HG03045 (cell line): ENCODE measurements around the gene KCTD15.

Experiments used
- ATAC-seq: cut with Tn5 transposase; IDR thresholded peaks from one replicate; pipeline ENCODE4 v1.9.1; 2021; ENCODE audit warnings: mild to moderate bottlenecking, moderate library complexity; ENCODE audit not compliant: unreplicated experiment

The KCTD15 gene

GRCh38 chr19:33771384-33772101 is 25.1 kb upstream of the KCTD15 start:
- no peak for ATAC-seq

DNA sequence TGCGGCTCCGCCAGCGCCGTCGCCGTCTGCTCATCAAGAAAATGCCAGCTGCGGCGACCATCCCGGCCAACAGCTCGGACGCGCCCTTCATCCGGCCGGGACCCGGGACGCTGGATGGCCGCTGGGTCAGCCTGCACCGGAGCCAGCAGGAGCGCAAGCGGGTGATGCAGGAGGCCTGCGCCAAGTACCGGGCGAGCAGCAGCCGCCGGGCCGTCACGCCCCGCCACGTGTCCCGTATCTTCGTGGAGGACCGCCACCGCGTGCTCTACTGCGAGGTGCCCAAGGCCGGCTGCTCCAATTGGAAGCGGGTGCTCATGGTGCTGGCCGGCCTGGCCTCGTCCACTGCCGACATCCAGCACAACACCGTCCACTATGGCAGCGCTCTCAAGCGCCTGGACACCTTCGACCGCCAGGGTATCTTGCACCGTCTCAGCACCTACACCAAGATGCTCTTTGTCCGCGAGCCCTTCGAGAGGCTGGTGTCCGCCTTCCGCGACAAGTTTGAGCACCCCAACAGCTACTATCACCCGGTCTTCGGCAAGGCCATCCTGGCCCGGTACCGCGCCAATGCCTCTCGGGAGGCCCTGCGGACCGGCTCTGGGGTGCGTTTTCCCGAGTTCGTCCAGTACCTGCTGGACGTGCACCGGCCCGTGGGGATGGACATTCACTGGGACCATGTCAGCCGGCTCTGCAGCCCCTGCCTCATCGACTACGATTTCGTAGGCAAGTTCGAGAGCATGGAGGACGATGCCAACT is 24.4 kb upstream of the KCTD15 start:
- ATAC-seq, result no peak

- ATAC-seq, result no peak
These were observed 23.9 kb upstream of the KCTD15 start for GRCh38 chr19:33772858-33773180.

DNA sequence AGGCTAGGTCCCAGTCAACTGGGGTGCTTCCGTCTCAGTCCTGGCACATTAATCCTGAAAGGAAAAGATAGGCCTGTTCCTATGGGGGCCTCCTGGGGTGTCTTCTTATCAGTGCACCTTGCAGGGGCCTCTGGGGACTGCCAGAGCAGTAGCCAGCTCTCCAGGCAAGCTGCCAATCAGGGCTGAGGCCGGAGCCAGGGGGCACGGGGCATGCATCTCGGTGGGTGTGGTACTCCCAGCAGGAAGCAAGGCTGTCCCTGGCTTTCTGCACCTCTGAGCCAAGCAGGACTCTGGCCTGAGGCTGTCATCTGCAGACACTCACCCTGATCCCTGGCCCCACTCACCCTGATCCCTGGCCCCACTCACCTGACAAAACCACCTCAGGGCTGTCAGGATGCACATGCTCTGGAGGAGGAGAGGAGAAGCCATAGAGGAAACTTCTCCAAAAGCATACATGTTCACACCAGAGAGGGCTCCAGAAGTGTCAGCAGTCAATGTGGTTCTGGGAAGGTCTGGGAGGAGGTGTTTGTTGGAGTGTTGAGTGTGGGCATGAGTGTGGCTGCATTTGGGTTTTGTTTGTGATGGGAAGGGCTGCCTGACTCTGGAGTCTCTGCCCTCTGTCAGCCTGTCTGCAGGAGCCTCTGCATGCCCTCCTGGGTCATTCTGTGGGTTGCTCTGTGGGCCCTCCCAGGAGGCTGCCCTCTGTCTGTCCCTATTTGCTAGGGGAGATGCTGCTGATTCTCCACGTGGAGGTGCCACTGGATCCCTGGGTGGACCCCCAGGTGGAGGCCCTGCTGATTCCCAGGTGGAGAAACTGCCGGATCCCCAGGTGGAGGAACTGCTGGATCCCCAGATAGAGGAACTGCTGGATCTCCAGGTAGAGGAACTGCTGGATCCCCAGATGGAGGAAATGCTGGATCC is 22.7 kb upstream of the KCTD15 start:
- no peak for ATAC-seq

DNA sequence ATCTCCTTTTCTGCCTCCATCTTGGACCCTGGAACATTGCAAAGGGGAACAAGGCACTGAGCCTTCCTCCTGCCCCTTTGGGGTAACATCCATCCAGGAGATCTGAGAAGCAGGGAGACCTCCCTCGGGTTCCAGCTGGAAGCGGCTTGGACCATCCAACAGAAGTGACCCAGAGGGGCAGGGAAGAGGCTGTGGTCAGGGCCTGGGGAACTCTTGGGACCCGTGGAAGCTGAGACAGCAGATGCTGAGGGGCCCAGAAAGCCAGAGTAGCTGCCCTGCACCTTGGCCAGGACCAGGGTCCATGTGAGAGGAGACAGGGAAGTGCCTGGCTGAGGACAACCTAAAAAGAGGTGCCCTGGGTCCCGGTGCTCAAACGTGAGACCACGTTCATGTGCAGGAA is 21.9 kb upstream of the KCTD15 start:
- no peak for ATAC-seq

DNA sequence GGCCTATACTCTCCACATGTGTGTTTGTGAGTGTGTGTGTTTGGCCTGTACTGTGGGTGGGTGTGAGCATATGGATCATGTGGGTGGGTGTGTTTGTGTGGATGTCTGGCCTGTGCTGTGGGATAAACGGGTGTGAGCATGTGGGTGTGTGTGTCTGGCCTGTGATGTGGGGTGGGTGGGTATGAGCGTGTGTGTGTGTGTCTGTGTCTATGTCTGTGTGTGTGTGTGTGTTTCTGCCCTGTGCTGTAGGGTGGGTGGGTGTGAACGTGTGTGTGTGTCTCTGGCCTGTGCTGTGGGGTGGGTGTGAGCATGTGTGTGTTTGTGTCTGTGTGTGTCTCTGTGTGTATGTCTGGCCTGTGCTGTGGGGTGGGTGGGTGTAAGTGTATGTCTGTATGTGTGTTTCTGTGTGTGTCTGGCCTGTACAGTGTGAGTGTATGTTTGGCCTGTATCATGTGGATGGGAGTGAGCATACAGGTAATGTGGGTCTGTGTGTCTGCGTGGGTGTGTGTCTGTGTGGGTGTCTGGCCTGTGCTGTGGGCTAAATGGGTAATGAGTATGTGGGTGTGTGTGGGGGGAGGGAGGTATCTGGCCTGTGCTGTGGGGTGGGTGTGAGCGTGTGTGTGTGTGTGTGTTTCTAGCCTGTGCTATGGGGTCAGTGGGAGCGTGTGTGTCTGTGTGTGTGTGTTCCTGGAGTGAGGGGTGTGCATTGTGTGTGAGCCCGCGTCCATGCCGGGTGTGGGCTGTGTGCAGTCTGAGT is 20.8 kb upstream of the KCTD15 start:
- no peak for ATAC-seq

DNA sequence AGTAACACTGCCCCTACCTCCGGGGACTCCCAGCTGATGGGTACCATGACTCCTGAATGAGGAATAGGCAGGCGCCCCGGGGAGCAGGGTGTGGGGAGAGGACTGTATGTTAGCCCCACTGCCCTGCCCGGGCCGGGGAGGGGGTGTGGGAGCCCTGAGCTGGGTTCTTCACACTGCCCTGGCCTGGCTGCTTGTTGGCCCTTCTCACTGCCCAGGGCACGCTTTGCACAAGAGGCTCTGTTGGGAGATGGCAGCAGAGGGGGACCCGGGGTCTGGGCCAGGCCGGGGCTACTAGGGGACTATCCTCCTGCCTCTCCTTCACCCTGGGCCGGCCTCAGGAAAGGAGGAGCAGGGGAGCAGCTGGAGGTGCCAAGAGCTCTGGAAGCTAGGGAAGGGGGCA is 19.3 kb upstream of the KCTD15 start:
- no peak for ATAC-seq

GRCh38 chr19:33777753-33778088 is 18.9 kb upstream of the KCTD15 start:
- ATAC-seq, result no peak

- peak; percentile 63 for ATAC-seq
These were observed 18.4 kb upstream of the KCTD15 start for GRCh38 chr19:33778089-33778791.

DNA sequence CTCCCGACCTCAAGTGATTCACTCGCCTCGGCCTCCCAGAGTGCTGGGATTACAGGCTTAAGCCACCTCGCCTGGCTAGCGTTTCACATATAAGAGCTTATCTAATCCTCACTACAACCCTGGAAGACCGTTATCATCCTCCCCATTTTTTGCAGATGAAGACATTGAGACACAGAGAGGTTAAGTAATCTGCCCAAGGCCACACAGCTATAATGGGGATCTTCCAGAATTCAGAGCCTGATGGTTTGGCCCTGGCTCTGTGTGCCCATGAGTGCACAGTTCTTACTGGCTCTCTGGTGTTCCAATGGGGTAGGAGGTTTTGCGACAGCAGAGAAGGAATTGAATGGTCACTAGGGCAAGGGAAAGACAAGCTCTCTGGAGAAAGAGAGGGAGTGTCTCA is 16.8 kb upstream of the KCTD15 start:
- no peak for ATAC-seq

- no peak for ATAC-seq
These were observed 16.4 kb upstream of the KCTD15 start for GRCh38 chr19:33780251-33780650.

DNA sequence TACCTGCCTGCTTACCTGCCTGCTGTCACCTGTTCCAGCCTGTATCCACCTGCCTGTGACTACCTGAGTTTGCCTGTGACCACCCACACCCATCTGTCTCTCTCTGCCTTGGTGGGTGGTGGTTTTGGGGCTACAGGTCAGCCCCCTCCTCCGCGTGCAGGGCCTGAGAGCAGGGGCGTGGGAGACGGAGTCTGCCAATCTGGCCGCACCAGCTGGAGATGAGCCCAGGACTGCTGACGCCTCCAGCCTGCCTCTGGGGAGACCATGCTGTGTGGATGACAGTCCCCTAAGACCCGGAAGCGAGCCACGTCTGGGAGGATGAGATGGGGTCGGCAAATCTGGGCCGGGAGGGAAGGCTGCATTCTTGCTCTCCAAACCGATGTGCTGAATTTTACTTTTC is 15.9 kb upstream of the KCTD15 start:
- no peak for ATAC-seq

- no peak for ATAC-seq
These were observed 15.2 kb upstream of the KCTD15 start for GRCh38 chr19:33781415-33781935.

DNA sequence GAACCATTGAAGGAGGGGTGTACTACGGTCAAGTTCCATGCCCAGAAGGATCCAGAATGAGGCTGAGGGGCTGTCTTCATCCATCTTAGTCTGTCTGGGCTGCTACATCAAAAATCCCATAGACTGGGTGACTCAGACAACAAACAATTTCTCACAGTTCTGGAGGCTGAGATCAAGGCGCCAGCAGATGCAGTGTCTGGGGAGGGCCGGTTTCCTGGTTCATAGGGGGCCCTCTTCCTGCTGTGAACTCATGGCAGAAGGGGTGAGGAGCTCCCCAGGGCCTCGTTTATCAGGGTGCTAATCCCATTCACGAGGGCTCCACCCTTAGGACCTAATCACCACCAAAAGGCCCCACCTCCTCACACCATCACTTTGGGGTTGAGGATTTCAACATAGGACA is 14.7 kb upstream of the KCTD15 start:
- no peak for ATAC-seq

- no peak for ATAC-seq
These were observed 12.2 kb upstream of the KCTD15 start for GRCh38 chr19:33784432-33784831.

- no peak for ATAC-seq
These were observed 10.9 kb upstream of the KCTD15 start for GRCh38 chr19:33785795-33786194.

DNA sequence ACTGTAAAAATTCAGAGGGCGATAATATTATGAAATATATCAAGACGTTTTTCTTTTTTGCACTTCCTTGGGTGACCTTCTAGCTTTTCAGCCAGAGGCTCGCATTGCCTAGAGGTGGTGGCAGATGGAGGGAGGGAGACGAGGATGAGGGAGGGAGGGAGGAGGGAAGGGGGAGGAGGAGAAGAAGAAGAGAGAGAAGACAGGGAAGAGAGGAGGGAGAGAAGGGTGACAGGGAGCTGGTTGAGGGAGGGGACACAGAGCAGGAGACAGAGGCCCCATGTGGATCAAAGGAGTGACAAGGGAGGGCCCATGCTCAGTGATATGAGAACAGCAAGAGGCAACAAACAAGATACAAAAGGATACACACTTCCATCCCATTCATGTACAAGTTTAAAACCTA is 8.0 kb upstream of the KCTD15 start:
- no peak for ATAC-seq

DNA sequence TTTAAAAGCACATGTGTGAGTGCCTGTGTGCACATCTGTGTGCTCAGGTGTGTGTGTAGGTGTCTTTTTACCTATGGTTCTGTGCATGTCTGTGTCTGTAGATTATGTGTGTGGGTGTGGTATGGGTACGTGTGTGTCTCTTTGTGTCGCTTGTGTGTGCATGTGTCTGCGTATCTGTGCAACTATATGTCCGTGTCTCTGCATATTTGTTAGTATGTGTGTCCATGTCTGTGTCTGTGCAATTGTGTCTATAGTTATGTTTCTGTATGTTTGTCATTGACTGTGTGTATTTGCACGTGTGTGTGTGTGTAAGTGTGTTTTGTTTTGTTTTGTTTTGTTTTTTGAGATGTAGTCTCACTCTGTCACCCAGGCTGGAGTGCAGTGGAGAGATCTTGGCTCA is 7.3 kb upstream of the KCTD15 start:
- ATAC-seq, result no peak

DNA sequence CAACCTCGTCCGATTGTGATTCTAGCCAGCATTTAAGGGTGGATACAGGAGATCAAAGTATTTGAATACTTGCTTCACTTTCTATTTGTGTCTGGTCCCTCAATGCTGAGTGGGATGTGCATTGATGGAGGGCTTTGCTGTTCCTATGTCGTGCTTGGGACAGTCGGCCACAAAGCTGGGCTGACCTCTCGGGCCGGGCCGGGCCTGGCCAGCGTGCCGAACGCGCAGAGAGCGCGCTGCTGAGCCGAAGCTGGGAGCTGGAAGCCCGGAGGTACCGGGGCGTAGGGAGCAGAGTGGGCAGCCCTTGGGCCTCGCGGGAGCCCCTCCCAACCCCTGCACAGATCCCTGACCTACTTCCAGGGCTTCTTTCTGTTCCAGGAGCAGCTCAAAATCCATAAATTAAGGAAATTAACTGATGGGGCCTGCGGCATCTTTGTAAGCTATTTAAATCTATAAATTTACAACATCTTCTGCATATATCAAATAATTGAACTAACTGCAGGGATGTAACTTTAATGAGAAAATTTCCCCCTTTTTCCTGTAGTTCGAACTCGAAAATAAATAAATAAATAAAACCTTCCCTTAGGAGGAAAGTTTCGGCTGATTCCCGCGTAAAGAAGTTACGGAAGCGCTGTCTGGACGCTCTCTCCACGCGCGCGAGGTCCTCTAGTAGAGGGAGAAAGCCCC is 1.8 kb upstream of the KCTD15 start:
- no peak for ATAC-seq
